ENCODE results near the gene SUSD1.
"Not testable (repeated sequence)": the region's sequence is repeated elsewhere in the genome, so short reads cannot be mapped to it uniquely, and the experiment has no call there.

Gene SUSD1

GRCh38 chr9:112129246-112129645, 45.9 kb downstream of the SUSD1 start:
- no peak for DNase-seq (ENCODE audit: low spot score)

- DNase-seq (ENCODE audit: low spot score), result not testable (repeated sequence)
Measured at GRCh38 chr9:112128399-112128798, 46.7 kb downstream of the SUSD1 start.

GRCh38 chr9:112127281-112127680, 47.8 kb downstream of the SUSD1 start:
- no peak for DNase-seq (ENCODE audit: low spot score)

GRCh38 chr9:112125951-112126388, 49.1 kb downstream of the SUSD1 start:
- DNase-seq (ENCODE audit: low spot score), result no peak

DNA sequence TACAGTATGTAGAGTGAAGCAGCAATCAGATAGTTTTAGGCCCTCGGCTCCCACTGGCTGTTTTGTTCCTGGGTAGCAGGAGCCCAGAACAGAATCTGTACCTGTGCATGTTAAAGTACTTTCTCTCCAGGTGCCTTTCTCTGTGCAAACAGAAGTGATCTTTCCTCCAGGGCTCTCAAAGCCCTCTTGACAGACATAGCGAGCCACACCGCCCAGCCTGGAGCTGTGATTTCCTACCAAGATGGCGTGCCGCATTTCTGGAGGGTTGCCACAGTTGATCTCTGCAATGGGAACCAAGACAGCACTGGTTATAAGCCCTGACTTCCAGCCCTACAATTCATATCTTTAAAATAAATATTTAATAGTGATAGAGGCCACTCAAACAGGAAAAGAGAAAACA, 50.9 kb downstream of the SUSD1 start:
- no peak for DNase-seq (ENCODE audit: low spot score)

GRCh38 chr9:112121633-112122032, 53.5 kb downstream of the SUSD1 start:
- no peak for DNase-seq (ENCODE audit: low spot score)

- DNase-seq (ENCODE audit: low spot score), result no peak
Measured at GRCh38 chr9:112120439-112120925, 54.6 kb downstream of the SUSD1 start.

GRCh38 chr9:112120030-112120341, 55.1 kb downstream of the SUSD1 start:
- DNase-seq (ENCODE audit: low spot score), result no peak

- peak; percentile 19 for DNase-seq (ENCODE audit: low spot score)
Measured at GRCh38 chr9:112119225-112120029, 55.7 kb downstream of the SUSD1 start.

DNA sequence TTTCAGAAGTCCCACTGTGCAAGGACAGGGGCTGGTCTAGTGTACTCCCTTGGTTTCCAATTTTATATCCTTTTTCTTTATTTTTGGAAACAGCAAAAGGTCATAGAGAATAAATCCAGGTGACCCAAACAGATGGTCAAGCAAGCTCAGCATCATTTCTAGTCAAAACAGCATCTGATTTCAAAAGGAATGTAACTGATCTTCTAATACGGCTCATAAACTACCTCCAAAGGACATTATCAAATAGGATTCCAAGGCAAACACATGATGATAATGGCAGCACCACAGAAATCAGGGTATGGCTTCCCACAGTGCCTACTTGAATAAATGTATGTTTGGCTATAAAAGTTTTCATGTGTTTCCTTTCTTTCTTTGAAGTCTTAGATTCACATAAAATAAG, 57.1 kb downstream of the SUSD1 start:
- no peak for DNase-seq (ENCODE audit: low spot score)

GRCh38 chr9:112115970-112116753, 58.9 kb downstream of the SUSD1 start:
- no peak for DNase-seq (ENCODE audit: low spot score)

DNA sequence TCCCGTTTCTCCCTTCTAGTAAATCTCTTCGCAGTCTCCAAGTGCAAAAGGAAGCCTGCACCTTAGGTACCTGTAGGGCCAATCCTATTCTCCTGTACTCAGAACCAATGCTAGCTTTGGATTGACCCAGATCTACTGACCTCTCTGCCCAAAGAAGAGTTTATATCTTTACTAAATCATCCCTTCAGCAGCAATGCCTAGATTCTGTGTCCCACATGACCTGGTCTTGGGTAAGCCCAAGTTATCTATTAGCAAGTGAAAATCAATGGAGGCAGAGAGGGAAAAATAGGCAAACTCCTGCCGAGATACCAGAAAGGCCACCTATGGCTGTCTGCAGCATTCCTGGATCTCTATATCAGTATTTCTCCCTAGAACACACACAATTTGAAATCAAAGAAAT, 60.0 kb downstream of the SUSD1 start:
- DNase-seq (ENCODE audit: low spot score), result no peak

- DNase-seq (ENCODE audit: low spot score), result peak; percentile 60
Measured at GRCh38 chr9:112112941-112113681, 62.0 kb downstream of the SUSD1 start.

DNA sequence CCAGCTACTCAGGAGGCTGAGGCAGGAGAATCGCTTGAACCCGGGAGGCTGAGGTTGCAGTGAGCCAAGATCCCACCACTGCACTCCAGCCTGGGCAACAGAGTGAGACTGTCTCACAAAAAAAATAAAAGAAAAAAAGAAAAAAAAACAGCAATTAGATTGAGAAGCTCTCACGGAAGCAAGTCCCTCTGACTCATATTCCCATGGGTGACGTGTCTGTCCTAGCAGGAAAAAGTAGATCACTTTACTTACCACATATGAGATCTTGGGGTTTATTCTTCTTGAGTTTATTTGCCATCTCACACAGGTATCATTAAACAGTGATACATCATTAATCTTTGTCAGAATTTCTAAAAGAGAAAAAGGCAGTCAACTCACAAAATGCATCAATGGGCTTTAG, 62.6 kb downstream of the SUSD1 start:
- no peak for DNase-seq (ENCODE audit: low spot score)

DNA sequence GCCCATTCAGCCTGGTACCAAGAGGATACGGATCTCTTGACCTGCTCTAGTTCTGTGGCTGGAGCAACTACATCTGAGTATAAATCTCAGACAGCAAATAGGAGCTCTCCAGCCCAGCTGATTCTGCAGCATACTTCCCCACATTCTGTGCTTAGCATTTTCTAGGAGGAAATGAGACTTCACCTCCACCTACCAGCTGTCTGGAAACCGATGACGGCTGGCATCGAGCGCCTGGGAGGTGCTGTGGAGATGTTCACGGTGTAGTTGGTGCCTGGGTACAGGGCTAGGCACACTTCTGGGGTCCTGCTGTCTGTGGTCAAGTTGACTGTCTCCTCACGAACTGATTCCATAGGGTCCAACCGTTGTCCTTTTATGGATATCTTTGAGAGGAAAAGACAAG, 63.6 kb downstream of the SUSD1 start:
- no peak for DNase-seq (ENCODE audit: low spot score)

GRCh38 chr9:112110777-112111113, 64.4 kb downstream of the SUSD1 start:
- DNase-seq (ENCODE audit: low spot score), result no peak

DNA sequence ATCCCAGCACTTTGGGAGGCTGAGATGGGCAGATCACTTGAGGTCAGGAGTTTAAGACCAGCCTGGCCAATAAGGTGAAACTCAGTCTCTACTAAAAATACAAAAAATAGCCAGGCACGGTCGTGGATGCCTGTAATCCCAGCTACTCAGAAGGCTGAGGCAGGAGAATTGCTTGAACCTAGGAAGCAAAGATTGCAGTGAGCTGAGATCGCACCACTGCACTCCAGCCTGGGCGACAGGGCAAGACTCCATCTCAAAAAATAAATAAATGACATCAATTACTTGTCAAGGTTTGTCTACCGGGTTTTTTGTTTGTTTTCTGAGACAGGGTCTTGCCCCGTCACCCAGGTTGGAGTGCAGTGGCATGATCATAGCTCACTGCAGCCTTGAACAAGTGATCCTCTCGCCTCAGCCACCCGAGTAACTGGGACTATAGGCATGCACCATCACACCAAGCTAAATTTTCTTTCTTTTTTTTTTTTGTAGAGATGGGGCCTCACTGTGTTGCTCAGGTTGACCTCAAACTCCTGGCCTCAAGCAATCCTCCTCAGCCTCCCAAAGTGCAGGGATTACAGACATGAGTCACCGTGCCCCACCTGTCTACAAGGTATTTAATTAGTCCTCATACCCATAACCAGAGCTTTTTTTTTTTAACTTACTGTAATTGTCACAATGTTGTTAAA, 64.9 kb downstream of the SUSD1 start:
- no peak for DNase-seq (ENCODE audit: low spot score)

- DNase-seq (ENCODE audit: low spot score), result no peak
Measured at GRCh38 chr9:112104901-112105300, 70.2 kb downstream of the SUSD1 start.

DNA sequence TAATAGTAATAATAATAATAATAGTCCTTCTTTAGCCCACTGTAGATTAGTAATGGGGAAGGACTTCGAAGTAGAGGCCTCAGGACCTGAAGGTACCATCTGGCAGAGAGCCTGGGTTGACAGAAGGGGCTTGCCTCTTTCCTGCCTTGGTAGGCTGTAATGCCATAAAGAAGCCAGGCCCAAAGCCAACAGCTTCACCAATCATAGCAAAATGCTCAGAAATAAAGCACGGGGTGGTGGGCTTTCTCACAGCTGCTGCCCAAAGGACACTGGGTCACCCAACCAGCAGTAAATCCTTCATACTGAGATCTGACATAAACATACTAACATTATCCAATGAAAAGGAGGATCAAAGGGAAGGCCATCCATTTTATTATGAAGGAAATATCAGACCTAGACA, 70.7 kb downstream of the SUSD1 start:
- no peak for DNase-seq (ENCODE audit: low spot score)

DNA sequence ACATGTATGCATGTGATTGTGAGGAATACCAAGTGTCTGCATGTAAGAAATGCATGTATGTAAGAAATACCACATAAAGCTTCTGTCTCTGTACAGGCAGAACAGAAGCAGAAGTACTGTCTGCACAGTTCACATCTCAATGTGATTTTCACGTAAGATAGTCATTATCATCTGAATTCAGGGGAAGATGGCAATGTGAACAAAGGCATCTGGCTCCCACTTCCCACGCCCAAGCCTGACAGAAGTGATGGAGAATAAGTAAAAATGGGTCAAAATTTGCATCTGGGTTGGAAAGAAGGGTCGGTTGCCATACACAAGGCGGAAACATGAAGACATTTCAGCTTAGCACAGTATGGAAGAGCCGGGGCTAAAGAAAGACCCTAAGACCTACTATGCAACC, 71.7 kb downstream of the SUSD1 start:
- no peak for DNase-seq (ENCODE audit: low spot score)

DNA sequence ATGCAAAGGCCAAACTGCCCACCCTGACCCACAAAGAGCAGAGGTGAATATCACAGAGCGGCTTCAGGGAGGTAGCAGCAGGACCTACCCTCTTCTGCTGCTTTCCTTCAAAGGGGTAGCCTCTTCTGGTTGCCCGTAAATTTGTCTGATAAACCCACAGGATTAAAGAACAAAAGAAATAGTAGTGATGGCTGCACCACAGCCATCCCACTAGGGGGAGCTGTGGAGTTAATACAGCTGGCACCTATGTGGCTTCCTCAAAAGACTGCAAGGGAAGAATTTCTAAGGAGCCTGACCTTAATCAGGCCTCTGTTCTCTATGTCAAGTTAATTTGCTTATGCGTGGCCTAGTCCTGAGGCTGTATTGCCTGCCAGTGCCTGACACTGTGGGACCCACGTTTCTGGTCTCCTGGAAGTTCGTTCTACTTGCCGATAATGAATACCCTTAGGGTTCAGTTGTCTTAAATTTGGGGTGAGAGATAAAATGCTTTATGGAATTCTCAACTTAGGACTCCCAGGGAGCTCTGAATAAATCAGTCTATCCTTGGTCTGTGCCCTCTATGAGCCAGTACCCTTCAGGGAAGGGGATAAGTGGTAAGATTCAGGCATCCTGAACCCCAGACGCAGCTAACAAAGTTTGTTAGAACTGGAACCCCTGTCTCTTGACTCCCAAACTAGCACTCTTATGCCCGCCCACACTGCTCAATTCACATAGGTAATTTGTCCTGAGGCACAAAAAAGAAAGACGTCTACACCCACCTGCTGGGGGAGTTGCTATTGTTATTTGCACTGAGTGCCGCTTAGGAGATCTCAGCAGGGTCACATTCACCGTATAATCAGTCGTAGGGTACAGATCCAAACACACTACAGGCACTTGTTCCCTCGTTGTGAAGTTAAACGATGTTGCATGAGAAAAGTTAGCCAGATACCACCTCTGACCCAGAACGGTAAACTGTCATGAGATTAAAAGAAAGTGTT, 77.1 kb downstream of the SUSD1 start:
- peak; percentile 81 for DNase-seq (ENCODE audit: low spot score)

Data from iPS-NIHi11 (cell line).